NCI-H510A treated with DMSO at 0.1 percent for 48 hours (cell line): ENCODE data around the gene SMC3.

Experiments
- DNase-seq: peaks from one replicate; lab custom pipeline; 2025; lab: John Stamatoyannopoulos, UW

The SMC3 gene

GRCh38 chr10:110546077-110546476 lies 21.4 kb upstream of the SMC3 start:
- no peak for DNase-seq

GRCh38 chr10:110546499-110547110 lies 20.9 kb upstream of the SMC3 start:
- DNase-seq, result no peak

- DNase-seq, result peak; percentile 71
Measured at GRCh38 chr10:110547139-110547761, 20.2 kb upstream of the SMC3 start.

- DNase-seq, result no peak
Measured at GRCh38 chr10:110548002-110548401, 19.5 kb upstream of the SMC3 start.

- DNase-seq, result no peak
Measured at GRCh38 chr10:110549211-110549610, 18.3 kb upstream of the SMC3 start.

- DNase-seq, result no peak
Measured at GRCh38 chr10:110553905-110554304, 13.6 kb upstream of the SMC3 start.

GRCh38 chr10:110556296-110556695 lies 11.2 kb upstream of the SMC3 start:
- DNase-seq, result no peak

- peak; percentile 14 for DNase-seq
Measured at GRCh38 chr10:110556969-110557601, 10.4 kb upstream of the SMC3 start.

GRCh38 chr10:110558041-110558440 lies 9.5 kb upstream of the SMC3 start:
- DNase-seq, result no peak

- DNase-seq, result no peak
Measured at GRCh38 chr10:110560012-110560411, 7.5 kb upstream of the SMC3 start.

- DNase-seq, result no peak
Measured at GRCh38 chr10:110561292-110561691, 6.2 kb upstream of the SMC3 start.

GRCh38 chr10:110562348-110562747 lies 5.1 kb upstream of the SMC3 start:
- DNase-seq, result no peak

- no peak for DNase-seq
Measured at GRCh38 chr10:110563132-110563531, 4.4 kb upstream of the SMC3 start.

GRCh38 chr10:110566472-110567200 lies 859 bp upstream of the SMC3 start:
- no peak for DNase-seq

GRCh38 chr10:110568055-110568735 lies 700 bp downstream of the SMC3 start:
- peak; percentile 35 for DNase-seq

- DNase-seq, result no peak
Measured at GRCh38 chr10:110569122-110569521, 1.6 kb downstream of the SMC3 start.

- no peak for DNase-seq
Measured at GRCh38 chr10:110569736-110570135, 2.2 kb downstream of the SMC3 start.

GRCh38 chr10:110571093-110571743 lies 3.7 kb downstream of the SMC3 start:
- DNase-seq, result no peak

GRCh38 chr10:110572862-110573261 lies 5.4 kb downstream of the SMC3 start:
- no peak for DNase-seq

GRCh38 chr10:110574420-110574819 lies 6.9 kb downstream of the SMC3 start:
- no peak for DNase-seq

GRCh38 chr10:110576220-110576619 lies 8.7 kb downstream of the SMC3 start:
- DNase-seq, result no peak

- no peak for DNase-seq
Measured at GRCh38 chr10:110577056-110577455, 9.6 kb downstream of the SMC3 start.
